ENCODE data around the gene VMP1.

The VMP1 gene

GRCh38 chr17:59707149-59707970 is at the start of gene VMP1, which contains the start of gene PTRH2:
Gene VMP1, plus strand, starts transcription at chr17:59707654. Its CDS starts 23,793 bp downstream, at chr17:59731447.
Gene PTRH2, minus strand, starts transcription at chr17:59707430. Its CDS starts 9,452 bp downstream, at chr17:59697978.
- DNase-seq = peak; percentile 97

DNA sequence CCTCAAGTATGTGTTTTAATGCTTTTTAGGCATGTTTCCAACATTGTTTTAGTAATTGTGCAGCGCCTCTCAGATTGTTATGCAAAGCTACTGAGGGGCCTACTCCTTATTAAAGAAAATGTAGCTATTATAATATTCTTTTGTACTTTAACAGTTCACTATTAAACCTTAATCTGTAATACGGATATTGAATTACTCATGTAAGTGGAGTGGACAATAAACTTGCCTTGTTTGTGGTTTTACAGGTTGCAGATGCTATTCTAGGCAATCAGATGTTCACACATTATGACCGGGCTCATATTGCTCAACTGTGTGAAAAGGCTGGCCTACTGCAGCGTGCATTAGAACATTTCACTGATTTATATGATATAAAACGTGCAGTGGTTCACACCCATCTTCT is 41.2 kb upstream of the VMP1 start:
- DNase-seq = no peak

DNA sequence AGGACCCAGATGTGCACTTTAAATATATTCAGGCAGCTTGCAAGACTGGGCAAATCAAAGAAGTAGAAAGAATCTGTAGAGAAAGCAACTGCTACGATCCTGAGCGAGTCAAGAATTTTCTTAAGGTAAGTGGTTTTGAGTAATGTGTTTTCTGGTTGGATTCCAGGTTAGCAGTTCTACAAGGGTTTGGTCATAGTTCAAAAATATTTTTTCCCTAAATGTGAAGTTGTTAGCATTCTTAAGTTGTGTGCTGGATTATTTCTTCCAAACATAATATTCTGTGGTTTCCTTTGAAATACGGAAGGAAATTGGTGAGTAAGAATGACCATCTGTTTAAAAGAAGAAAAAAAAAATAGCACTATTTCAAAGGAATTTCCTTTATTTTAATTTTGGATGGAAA is 38.6 kb upstream of the VMP1 start:
- no peak for DNase-seq

- DNase-seq = no peak
Measured at GRCh38 chr17:59669411-59669810, 38.0 kb upstream of the VMP1 start.

- DNase-seq = no peak
Measured at GRCh38 chr17:59669944-59670343, 37.5 kb upstream of the VMP1 start.

DNA sequence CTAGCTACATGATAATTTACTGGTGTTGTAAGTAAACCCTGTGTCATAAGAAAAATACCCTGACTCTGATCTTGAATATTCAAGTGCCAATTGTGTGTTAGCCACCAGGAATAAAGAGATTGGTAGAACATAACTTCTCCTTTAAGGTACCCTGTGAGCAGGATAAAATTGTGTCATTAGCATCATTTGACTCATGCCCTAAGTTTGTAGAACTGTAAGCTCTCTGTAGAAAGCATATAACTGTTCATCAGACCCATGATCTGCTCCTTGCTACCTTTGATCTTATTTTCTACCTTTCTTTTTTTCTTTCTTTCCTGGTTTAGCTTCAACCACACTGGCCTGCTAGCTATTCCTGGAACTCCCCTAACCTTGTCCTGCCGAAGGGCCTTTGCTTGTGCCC is 36.1 kb upstream of the VMP1 start:
- no peak for DNase-seq

GRCh38 chr17:59675231-59675630 is 32.2 kb upstream of the VMP1 start:
- DNase-seq = no peak

DNA sequence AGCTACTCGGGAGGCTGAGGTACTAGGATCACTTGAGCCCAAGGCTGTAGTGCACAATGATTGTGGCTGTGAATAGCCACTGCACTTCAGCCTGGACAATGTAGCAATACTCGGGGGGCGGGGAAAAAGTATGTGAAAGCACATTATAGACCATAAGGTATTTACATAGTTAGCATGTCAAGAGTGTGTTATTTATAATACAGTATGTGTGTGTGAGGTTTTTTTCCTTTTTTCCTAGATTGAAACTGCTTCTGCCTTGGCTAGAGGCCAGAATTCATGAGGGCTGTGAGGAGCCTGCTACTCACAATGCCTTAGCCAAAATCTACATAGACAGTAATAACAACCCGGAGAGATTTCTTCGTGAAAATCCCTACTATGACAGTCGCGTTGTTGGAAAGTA is 30.7 kb upstream of the VMP1 start:
- no peak for DNase-seq

DNA sequence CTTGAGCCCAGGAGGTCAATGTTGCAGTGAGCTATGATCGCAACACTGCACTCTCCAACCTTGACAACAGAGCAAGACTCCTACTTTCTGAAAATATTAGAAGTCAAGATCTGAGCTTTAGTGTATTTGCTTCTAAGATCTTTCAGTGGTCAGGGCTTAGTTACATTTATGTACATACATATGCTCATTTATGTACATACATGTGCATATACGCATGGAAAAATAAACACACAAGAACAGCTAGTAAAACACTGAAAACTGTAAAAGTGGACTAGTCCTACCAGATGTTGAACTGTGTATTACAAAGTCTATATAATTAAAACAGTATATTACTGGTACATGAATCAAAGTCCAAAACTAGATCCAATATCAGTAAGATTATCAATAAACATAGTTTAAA is 28.5 kb upstream of the VMP1 start:
- no peak for DNase-seq

- no peak for DNase-seq
Measured at GRCh38 chr17:59680314-59680713, 27.1 kb upstream of the VMP1 start.

DNA sequence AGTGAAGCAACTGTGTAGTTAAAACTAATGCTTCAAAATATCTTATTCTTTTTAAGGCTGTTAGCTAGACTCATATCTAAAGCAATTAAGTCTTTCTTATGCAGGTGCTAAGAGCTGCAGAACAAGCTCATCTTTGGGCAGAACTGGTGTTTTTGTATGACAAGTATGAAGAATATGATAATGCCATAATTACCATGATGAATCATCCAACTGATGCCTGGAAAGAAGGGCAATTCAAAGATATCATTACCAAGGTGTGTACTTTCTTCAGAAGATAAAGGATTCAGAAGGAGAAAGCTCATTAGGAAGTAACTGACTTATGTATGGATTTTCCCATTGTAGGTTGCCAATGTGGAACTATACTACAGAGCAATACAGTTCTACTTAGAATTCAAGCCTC is 24.2 kb upstream of the VMP1 start:
- DNase-seq = no peak

- no peak for DNase-seq
Measured at GRCh38 chr17:59684967-59685366, 22.5 kb upstream of the VMP1 start.

GRCh38 chr17:59688008-59688407 is 19.4 kb upstream of the VMP1 start:
- no peak for DNase-seq

DNA sequence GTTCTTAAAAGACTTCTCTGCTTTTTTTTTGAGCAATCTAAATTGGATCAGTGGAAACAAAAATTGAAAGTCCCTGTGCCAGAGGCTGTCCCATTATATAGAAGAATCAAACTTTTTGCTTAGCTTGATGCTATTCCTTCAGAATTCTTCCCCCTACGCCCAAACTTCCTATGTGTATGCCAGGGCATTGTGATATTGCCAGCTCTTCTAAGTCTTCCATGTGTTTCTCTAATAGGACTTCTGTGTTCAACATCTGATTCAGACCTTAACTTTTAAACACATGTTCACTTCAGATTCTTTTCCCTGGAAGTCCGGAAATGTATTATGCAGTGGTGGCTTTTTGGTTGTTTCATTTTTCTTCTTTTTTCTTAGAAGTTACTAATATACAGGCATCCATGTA is 19.0 kb upstream of the VMP1 start:
- DNase-seq = no peak

- no peak for DNase-seq
Measured at GRCh38 chr17:59693582-59693981, 13.9 kb upstream of the VMP1 start.

DNA sequence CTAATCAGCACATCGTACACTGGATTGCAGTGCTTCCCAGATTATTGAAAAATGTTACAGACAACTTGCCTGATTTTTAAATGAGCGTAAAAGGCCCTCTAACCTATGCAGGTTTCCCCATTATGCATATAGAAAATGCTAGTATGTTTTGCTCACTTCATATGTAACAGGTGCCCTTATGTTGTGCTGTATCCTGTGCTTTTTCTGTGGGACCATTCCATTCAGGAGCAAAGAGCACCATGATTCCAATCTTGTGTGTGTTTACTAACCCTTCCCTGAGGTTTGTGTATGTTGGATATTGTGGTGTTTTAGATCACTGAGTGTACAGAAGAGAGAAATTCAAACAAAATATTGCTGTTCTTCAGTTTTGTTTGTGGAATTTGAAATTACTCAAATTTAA is 13.1 kb upstream of the VMP1 start:
- DNase-seq = no peak

DNA sequence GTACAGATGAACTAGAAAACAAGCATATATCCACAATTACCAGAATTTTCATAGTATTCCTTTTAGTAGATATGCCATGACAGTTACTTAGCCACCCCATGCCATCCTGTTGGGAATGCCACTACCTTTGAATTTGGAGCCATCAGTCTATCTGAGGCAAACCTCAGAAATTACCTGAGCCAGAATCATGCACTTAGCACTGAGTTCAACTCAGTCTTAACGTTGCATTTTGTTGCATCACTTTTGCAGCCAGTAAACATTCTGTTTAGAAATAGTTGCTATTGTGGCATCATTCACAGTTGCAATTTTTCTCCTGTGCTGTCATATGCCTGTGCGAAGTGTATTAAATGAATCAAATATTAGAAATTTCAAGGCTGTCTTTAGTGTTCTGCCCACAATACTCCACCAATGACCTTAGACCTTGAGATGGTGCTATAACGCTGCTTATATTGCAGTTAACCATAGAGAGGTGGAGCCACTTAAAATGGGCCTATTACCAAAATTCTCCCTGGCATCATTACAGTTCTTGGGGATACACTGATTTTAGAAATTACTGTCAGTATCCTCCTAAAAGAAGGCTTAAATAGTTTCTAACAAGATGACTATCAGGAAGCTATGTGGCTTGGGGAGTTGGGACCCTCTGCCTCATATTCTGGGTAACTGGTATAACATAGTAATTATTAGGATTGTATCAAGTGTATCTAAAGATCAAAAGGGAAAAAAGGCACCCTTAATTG is 11.3 kb upstream of the VMP1 start:
- no peak for DNase-seq

DNA sequence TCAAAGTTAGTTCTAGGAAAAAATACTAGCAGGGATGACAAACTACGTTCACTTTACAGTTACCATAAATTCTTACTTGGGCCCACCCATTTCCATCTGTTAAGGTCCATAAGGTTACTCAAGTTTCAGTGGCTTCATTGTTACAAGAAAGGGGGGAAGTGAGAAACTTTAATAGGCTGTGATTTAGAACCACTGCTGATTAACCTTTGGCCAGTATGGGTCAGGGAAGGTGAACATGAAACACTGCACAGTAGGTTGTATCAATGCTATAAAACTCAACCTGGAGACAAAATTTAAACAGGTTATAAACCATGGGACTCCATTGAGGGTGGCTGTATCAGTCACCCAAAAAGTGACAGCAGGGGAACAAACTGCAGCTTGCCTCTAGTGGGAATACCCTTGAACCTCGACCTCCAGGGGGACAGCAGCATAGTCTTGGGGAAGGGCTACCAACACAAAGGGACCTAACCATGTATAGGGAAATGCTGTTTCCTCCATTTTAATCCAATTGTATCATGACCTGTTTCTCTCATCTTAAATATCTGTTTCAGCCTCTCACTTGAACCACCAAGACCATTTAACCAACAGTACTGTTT is 10.7 kb upstream of the VMP1 start:
- DNase-seq = no peak

- DNase-seq = no peak
Measured at GRCh38 chr17:59698143-59698542, 9.3 kb upstream of the VMP1 start.

GRCh38 chr17:59699218-59699617 is 8.2 kb upstream of the VMP1 start:
- no peak for DNase-seq

DNA sequence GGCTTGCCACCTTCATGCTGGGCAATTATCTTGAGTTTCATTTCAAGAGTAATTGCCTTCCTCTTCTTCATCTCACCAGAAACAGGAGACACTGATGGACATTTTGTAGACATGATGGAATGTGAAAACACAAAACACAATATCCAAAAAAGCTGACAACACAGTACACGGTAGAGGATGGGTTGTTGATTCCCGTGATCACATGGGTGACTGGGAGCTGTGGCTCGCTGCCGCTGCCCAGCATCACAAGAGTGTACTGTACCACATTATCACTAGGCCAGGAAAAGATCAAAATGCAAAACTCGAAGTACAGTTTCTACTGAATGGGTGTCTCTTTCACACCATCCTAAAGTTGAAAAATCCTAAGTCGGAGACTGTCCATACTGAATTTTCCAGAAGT is 7.7 kb upstream of the VMP1 start:
- no peak for DNase-seq

- no peak for DNase-seq
Measured at GRCh38 chr17:59702304-59702703, 5.2 kb upstream of the VMP1 start.

- DNase-seq = no peak
Measured at GRCh38 chr17:59707971-59708430, 547 bp downstream of the VMP1 start.

DNA sequence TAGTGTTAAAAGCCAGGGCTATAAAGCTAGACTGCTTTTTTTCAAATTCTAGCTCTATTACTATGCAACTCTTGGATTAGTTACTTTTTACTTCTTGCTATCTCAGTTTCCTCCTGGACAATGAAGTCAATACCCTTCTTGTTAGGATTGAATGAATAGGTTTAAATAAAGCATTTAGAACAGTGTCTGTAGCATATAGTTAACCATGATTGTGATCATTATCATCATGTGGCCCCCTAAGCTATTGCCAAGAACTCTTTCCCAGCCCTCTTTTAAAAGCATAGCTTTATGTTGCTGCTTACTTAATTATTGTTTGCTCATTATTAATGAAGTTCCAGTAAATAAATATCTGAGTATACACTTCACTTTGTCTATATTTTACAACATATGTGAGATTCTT is 4.5 kb downstream of the VMP1 start:
- DNase-seq = no peak

Measured in retina (tissue), 1 donor.